Fibroblast of lung (primary cell): ENCODE results near the gene HOXD9.

Experiments used
- EZH2 ChIP-seq: IDR thresholded peaks from 2 replicates; pipeline ENCODE4 v1.5.1; 2012; ENCODE audit warnings: low read length, control low read depth, mild to moderate bottlenecking; ENCODE audit errors: missing control alignments
- TF ChIP-seq, protein P1 (sequence below), 2 donors: IDR thresholded peaks in 1 of 2; conservative IDR thresholded peaks in 1 of 2; 1 replicate in 1 of 2; 2 replicates in 1 of 2; pipeline ENCODE4 v1.5.1; 2011 to 2012; ENCODE audit warnings: low read length in 2 of 2, control low read depth in 1 of 2, inconsistent platforms in 1 of 2, low read depth in 1 of 2, mild to moderate bottlenecking in 1 of 2

DNA sequence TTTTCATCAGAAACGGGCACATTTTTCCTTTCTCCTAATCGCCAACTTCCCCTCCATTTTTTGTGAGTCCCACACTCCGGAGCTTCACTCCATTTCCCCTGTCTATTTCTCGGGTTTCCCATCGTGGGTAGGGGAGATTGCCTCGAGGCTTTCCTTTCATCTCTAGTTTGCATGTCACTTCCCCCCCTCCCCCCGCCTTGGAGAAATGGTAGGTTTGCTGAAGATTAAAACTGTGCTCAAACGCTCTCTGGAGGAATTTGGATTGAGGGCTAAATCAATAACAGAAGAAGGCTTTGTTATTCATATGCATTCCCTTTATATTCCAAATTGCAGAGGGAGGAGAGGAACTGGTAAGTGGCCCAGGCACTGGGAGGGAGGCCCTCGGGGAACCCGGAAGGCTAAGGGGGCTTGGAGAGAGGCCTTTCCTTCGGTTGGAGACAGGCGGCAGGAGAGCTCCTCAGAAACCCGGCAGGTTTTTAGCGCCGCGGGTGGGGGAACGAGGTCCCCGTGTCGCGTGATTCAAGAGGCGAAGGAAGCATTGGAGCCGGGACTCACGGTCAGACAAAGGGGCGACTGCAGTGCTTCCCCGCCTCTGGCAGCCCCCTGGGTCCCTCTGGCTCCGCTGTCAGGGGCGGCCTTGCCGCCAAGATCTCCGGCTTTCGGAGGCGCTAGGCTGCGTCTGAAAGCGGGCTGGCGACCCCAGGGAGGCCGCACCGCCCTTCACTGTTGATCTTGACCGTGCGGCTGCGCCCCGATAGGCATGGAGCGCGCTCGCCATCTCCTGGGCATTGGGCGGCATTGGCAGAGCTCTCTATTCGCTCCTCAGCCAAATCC lies 25.3 kb upstream of the HOXD9 start:
- TF ChIP-seq, protein P1, sequence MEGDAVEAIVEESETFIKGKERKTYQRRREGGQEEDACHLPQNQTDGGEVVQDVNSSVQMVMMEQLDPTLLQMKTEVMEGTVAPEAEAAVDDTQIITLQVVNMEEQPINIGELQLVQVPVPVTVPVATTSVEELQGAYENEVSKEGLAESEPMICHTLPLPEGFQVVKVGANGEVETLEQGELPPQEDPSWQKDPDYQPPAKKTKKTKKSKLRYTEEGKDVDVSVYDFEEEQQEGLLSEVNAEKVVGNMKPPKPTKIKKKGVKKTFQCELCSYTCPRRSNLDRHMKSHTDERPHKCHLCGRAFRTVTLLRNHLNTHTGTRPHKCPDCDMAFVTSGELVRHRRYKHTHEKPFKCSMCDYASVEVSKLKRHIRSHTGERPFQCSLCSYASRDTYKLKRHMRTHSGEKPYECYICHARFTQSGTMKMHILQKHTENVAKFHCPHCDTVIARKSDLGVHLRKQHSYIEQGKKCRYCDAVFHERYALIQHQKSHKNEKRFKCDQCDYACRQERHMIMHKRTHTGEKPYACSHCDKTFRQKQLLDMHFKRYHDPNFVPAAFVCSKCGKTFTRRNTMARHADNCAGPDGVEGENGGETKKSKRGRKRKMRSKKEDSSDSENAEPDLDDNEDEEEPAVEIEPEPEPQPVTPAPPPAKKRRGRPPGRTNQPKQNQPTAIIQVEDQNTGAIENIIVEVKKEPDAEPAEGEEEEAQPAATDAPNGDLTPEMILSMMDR (conservative IDR thresholded peaks at IDR 0.05 in 1 of 2, IDR thresholded peaks at IDR 0.05 in 1 of 2; ENCODE audit: low read depth in 1 of 2, low read length in 2 of 2), result peak; percentile 82 to 92
- no peak for TF ChIP-seq EZH2
